GM20000 (cell line): Measurements from ENCODE around the gene ZNF341.

Source experiments
- DNase-seq: peaks from one replicate; pipeline ENCODE4 v3.0.0; 2012; ENCODE audit warnings: low spot score
- CTCF ChIP-seq: IDR thresholded peaks from 2 replicates; pipeline ENCODE4 v1.5.1; 2012; ENCODE audit warnings: mild to moderate bottlenecking, control low read depth; ENCODE audit errors: extremely low read depth, missing control alignments

The ZNF341 gene

GRCh38 chr20:33731693-33732165 is at the start of gene ZNF341:
Gene ZNF341 (plus strand): TSS chr20:33731996. CDS start chr20:33732022, 26 bp downstream.
- DNase-seq = peak; percentile 91
- TF ChIP-seq CTCF = peak; percentile 86

- TF ChIP-seq CTCF = no peak
- DNase-seq = no peak
These were observed 47.1 kb upstream of the ZNF341 start for GRCh38 chr20:33684533-33685327.

- no peak for TF ChIP-seq CTCF
- DNase-seq = peak; percentile 86
These were observed 46.3 kb upstream of the ZNF341 start for GRCh38 chr20:33685328-33686099.

- DNase-seq = peak; percentile 99
- no peak for TF ChIP-seq CTCF
These were observed 45.5 kb upstream of the ZNF341 start, which contains the start of gene E2F1 for GRCh38 chr20:33686100-33686983. Gene E2F1 (minus strand): TSS chr20:33686385. CDS start chr20:33686264, 121 bp downstream.

- no peak for DNase-seq
- TF ChIP-seq CTCF = no peak
These were observed 44.8 kb upstream of the ZNF341 start for GRCh38 chr20:33686984-33687366.

GRCh38 chr20:33687370-33687915 is 44.4 kb upstream of the ZNF341 start:
- no peak for DNase-seq
- TF ChIP-seq CTCF = no peak
